AG09319 (cell line): ENCODE measurements around the gene HS3ST3A1.

Source experiments
- DNase-seq: peaks from one replicate; pipeline ENCODE4 v3.0.0-alpha.2; 2010; ENCODE audit warnings: low read depth; ENCODE audit errors: extremely low read depth
- CTCF ChIP-seq: IDR thresholded peaks from 2 replicates; pipeline ENCODE4 v1.5.1; 2011; ENCODE audit warnings: low read depth, mild to moderate bottlenecking, inconsistent platforms, low read length, moderate library complexity

Gene HS3ST3A1

GRCh38 chr17:13462146-13462545 is 139.6 kb downstream of the HS3ST3A1 start:
- peak; percentile 55 for DNase-seq
- no peak for TF ChIP-seq CTCF

- no peak for TF ChIP-seq CTCF
- DNase-seq = no peak
Observed at GRCh38 chr17:13460261-13461000, 141.3 kb downstream of the HS3ST3A1 start.

GRCh38 chr17:13457783-13458182 is 143.9 kb downstream of the HS3ST3A1 start:
- no peak for TF ChIP-seq CTCF
- DNase-seq = no peak
